Raji (cell line): ENCODE measurements around the gene BTN3A1.

Experiments used
- POLR2A ChIP-seq: IDR thresholded peaks from 2 replicates; pipeline ENCODE4 v1.6.1; 2011; ENCODE audit warnings: low read depth, low read length, control low read depth; ENCODE audit not compliant: insufficient read depth

The BTN3A1 gene

GRCh38 chr6:26401987-26402658, at the start of gene BTN3A1:
BTN3A1 (plus strand) TSS chr6:26402275; CDS start chr6:26405564, 3,289 bp downstream.
- TF ChIP-seq POLR2A = peak; percentile 46; the same call in 1 of the 2 replicates

GRCh38 chr6:26352315-26352714, 49.8 kb upstream of the BTN3A1 start:
- TF ChIP-seq POLR2A = no peak

GRCh38 chr6:26354162-26354561, 47.9 kb upstream of the BTN3A1 start:
- no peak for TF ChIP-seq POLR2A

- TF ChIP-seq POLR2A = no peak
Measured at GRCh38 chr6:26355366-26355765, 46.7 kb upstream of the BTN3A1 start.

DNA sequence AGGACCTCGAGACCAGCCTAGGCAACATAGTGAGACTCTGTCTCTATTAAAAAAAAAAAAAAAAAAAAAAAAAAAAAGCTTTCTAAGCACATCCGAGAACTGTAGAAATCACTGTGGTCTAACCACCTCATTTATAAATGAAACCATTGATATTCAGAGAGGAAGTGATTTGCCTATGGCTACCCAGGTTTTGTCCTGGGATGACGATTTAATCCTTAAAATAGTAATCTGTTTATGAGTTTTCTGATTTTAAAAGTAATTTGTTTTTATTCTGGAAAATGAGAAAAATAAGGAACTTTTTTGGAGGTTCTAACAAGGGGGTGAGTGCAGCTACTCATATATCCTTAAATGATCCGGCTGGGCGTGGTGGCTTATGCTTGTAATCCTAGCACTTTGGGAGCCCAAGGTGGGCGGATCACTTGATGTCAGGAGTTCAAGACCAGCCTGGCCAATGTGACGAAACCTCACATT, 43.5 kb upstream of the BTN3A1 start:
- no peak for TF ChIP-seq POLR2A

- TF ChIP-seq POLR2A = no peak
Measured at GRCh38 chr6:26359765-26360164, 42.3 kb upstream of the BTN3A1 start.

DNA sequence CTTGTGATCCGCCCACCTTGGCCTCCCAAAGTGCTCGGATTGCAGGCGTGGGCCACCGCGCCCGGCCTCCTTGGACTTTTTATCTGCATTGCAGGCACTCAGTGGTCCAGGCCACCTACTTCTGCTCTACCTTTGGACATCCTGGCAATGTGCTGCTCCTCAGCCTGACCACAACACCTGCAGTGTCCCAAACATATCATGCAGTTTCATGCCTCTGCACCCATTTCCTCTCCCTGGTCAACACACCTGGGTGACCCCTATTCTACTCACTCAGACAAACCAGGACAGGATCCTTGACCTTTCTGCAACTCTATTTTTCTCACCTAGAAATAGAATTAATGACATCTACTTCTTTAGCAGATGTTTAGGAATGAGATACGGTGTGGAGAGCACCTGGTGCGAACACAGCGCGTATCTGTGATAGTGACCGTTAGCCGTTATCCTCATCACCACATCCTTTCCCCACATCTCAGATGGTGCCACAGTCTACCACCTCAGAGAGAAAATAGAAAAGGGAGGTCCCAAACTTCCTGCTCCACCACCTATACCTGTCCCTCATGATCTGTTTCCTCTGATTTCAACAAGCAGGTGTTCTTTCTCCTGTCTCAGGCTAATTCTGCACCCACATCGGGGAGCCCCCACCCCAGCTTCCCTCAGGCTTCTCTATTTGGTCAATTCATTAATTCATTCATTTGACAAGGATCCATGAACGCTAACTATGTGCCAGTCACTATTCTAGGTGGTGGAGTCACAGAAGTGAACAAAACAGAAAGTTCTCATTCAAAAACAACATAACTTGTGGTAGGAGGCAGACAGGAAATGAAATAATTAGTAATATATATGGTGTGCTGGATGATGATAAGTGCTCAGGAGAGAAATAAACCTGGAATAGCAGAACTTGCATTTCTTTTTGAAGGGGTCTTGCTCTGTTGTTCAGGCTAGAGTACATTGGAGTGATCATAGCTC, 41.3 kb upstream of the BTN3A1 start:
- TF ChIP-seq POLR2A = no peak

- no peak for TF ChIP-seq POLR2A
Measured at GRCh38 chr6:26361544-26361943, 40.5 kb upstream of the BTN3A1 start.

DNA sequence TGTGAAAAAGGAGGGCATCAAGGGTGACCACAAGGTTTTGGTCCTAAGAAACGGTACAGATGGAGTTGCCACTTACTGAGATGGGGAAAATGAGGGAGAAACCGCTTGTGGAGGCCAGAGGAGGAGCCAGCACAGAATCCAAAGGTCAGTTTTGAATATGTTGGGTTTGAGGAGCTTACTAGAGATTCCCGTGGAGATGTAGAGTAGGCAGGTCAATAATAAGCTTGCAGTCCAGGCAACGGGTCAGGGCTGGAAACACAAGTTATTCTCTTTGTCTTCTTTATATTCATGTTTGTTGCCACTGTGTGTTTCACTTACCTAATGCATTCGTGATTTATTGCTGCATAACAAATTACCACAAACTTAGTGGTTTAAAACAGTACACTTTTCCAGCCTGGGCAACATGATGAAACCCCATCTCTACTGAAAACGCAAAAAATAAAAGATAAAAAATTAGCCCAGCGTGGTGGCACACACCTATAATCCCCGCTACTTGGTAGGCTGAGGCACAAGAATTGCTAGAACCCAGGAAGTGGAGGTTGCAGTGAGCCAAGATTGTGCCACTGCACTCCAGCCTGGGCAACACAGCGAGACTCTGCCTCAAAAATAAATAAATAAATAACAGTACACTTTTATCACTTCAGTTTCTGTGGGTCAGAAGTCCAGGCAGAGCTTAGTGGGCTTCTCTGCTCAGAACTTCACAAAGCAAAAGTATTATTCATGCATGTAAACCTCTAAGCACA, 39.8 kb upstream of the BTN3A1 start:
- no peak for TF ChIP-seq POLR2A

GRCh38 chr6:26362836-26363220, 39.2 kb upstream of the BTN3A1 start:
- TF ChIP-seq POLR2A = no peak

- no peak for TF ChIP-seq POLR2A
Measured at GRCh38 chr6:26363882-26364701, 38.0 kb upstream of the BTN3A1 start.

GRCh38 chr6:26365633-26365995, 36.5 kb upstream of the BTN3A1 start:
- TF ChIP-seq POLR2A = no peak; the same call in 1 of the 2 replicates

DNA sequence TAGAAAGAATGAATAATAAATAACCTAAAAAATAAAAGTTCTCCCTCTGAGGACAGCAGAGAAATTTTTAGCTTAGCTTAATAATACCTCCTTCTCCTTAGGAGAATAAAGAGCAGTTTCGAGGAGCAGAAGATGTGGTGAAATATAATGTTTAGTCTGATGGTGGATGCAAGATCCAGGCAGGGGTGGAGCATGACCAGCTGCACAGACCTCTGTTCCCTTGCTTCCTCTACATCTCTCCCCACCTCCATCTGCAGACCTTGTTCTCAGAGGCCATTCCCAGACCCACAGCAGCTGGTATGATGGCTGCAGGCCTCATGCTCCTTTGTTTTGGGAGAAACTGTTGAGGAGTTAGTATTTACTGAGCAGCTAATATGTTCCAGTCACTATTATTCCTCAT, 35.6 kb upstream of the BTN3A1 start:
- TF ChIP-seq POLR2A = no peak

GRCh38 chr6:26367114-26367513, 35.0 kb upstream of the BTN3A1 start:
- TF ChIP-seq POLR2A = no peak
